GM20000 (cell line): ENCODE results near the gene SAYSD1.

Experiments
- DNase-seq: peaks from one replicate; pipeline ENCODE4 v3.0.0; 2012; ENCODE audit warnings: low spot score
- CTCF ChIP-seq: IDR thresholded peaks from 2 replicates; pipeline ENCODE4 v1.5.1; 2012; ENCODE audit warnings: mild to moderate bottlenecking, control low read depth; ENCODE audit errors: extremely low read depth, missing control alignments

Gene SAYSD1, protein sequence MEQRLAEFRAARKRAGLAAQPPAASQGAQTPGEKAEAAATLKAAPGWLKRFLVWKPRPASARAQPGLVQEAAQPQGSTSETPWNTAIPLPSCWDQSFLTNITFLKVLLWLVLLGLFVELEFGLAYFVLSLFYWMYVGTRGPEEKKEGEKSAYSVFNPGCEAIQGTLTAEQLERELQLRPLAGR

DNA sequence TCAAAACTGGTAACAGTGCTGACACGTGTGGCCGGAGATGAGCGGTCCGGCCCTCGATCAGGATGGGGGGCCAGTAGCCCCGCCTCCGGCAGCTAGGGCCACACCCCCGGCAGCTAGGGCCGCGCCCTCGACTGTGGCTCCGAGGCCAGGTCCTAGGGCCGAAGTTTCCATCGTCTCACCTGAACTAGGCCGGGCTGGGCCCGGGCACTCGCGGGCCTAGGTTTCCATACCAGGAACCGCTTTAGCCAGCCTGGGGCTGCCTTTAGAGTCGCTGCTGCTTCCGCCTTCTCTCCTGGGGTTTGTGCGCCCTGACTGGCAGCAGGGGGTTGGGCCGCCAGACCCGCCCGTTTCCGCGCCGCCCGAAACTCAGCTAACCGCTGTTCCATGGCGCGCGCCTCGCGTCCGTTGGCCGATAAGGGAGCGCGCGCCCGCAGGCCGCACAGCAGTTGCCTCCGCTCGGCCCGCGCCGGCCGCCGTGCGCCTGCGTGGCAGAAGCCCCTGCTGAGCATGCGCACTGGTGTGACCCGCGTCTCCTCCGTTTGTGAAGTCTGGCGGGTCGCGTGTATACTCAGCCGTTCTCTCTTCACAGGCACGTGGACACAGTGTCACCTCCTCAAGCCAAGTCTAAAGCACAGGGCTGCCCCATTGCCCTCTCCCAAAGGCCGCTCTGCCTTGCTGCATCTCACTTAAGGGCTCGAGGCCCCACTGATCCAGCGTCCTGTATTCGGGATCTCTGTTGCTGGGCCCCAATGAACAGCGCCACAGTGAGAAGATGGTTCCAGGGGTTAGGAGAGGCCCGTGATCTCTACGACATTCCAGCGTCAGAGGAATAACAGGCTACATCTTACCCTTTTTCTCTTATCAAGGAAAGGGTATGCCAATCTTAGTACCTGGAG lies at the start of gene SAYSD1:
Gene SAYSD1 (minus strand): TSS at position 483 of the 896 bp plus-strand sequence. CDS start 97 bp downstream, at position 386.
- TF ChIP-seq CTCF, result no peak

GRCh38 chr6:39157511-39157910 lies 42.5 kb upstream of the SAYSD1 start:
- DNase-seq, result no peak
- TF ChIP-seq CTCF, result no peak

More for the DNA sequence above, at the start of gene SAYSD1:
- DNase-seq, result peak; percentile 92

GRCh38 chr6:39156801-39157200 lies 41.8 kb upstream of the SAYSD1 start:
- TF ChIP-seq CTCF, result no peak
- DNase-seq, result no peak

GRCh38 chr6:39154705-39155104 lies 39.7 kb upstream of the SAYSD1 start:
- no peak for TF ChIP-seq CTCF
- no peak for DNase-seq

GRCh38 chr6:39153766-39154397 lies 38.9 kb upstream of the SAYSD1 start:
- DNase-seq, result no peak
- no peak for TF ChIP-seq CTCF

GRCh38 chr6:39152262-39152661 lies 37.3 kb upstream of the SAYSD1 start:
- no peak for TF ChIP-seq CTCF
- DNase-seq, result no peak

- TF ChIP-seq CTCF, result no peak
- no peak for DNase-seq
Observed at GRCh38 chr6:39151211-39151610, 36.2 kb upstream of the SAYSD1 start.
